Esophagus squamous epithelium (tissue), 4 donors: ENCODE measurements around the gene A3GALT2.

Experiments used
- CTCF ChIP-seq, 6 experiments: fragments of 450-650 bp in 4 of 6; fragments of 200-600 bp in 2 of 6; sonication (generic) in 2 of 6; IDR thresholded peaks; one replicate each; pipeline ENCODE4 v1.5.1; 2016 to 2019; ENCODE audit warnings: antibody characterized with exemption in 6 of 6, mild to moderate bottlenecking in 4 of 6, moderate library complexity in 4 of 6
- POLR2A ChIP-seq, 4 donors: fragments of 450-650 bp; IDR thresholded peaks; one replicate each; pipeline ENCODE4 v1.6.1; 2017; ENCODE audit warnings: antibody characterized with exemption in 4 of 4, mild to moderate bottlenecking in 4 of 4, moderate library complexity in 3 of 4

GRCh38 chr1:33314416-33314815, 6.5 kb downstream of the A3GALT2 start:
- TF ChIP-seq CTCF (IDR thresholded peaks at IDR 0.05) (no peak), POLR2A (IDR thresholded peaks at IDR 0.05) (no peak)
